PC-9 (cell line): ENCODE data around the gene PLA2G2D. TPM values are rescaled to one million over a fixed set of nuclear protein-coding genes. Genes with fewer than 3 reads are reported as not detected.

Experiments
- BruUV-seq: library from RNA; stranded (reverse); fragments of 400-500 nt; replicated peaks from 2 replicates; lab custom pipeline; 2021; lab: Mats Ljungman, UMichigan
- CTCF ChIA-PET: fragments of 300-600 bp; sonication (Branson Sonifier 250); formaldehyde crosslinking; loops from one replicate; lab custom pipeline; 2022; ENCODE audit warnings: antibody characterized with exemption; lab: Charles Lee
- POLR2A ChIA-PET: fragments of 300-600 bp; sonication (Branson Sonifier 250); formaldehyde crosslinking; loops from one replicate; lab custom pipeline; 2022; ENCODE audit warnings: antibody characterized with exemption; ENCODE audit not compliant: unreplicated experiment; lab: Charles Lee
- DNase-seq, 2 experiments: peaks; one replicate each; pipeline versions ENCODE4 v3.0.0 to v3.0.0-alpha.2; 2015 to 2022; ENCODE audit warnings: mixed read lengths in 1 of 2
- H2AFZ ChIP-seq: fragments of 200-600 bp; sonication (generic); 2 replicates; pipeline ENCODE4 v1.8.1; 2017; ENCODE audit warnings: antibody characterized with exemption
- H3F3A ChIP-seq: fragments of 200-600 bp; sonication (generic); 2 replicates; pipeline ENCODE4 v1.8.1; 2017; ENCODE audit warnings: antibody characterized with exemption, mild to moderate bottlenecking, low read depth; ENCODE audit not compliant: insufficient read depth
- H3K27ac ChIP-seq: fragments of 200-600 bp; sonication (generic); 2 replicates; pipeline ENCODE4 v1.6.1; 2016; ENCODE audit warnings: mixed run types
- H3K27me3 ChIP-seq: fragments of 200-600 bp; sonication (generic); 2 replicates; pipeline ENCODE4 v1.6.1; 2016; ENCODE audit warnings: low read depth, mixed run types; ENCODE audit not compliant: insufficient read depth
- H3K36me3 ChIP-seq: fragments of 200-600 bp; sonication (generic); 2 replicates; pipeline ENCODE4 v1.6.1; 2016; ENCODE audit warnings: low read depth, mixed run types
- H3K4me1 ChIP-seq: fragments of 200-600 bp; sonication (generic); replicated peaks from 2 replicates; pipeline ENCODE4 v1.6.1; 2016; ENCODE audit warnings: mixed run types; ENCODE audit not compliant: insufficient read depth
- H3K4me2 ChIP-seq: fragments of 200-600 bp; sonication (generic); 2 replicates; pipeline ENCODE4 v1.6.1; 2017; ENCODE audit warnings: mixed run types
- H3K4me3 ChIP-seq: fragments of 200-600 bp; sonication (generic); 2 replicates; pipeline ENCODE4 v1.6.1; 2016; ENCODE audit warnings: mixed run types
- H3K79me2 ChIP-seq: fragments of 200-600 bp; sonication (generic); 2 replicates; pipeline ENCODE4 v1.6.1; 2017; ENCODE audit warnings: low read depth, mixed run types
- H3K9me2 ChIP-seq: fragments of 200-600 bp; sonication (generic); 2 replicates; pipeline ENCODE4 v1.8.1; 2017; ENCODE audit warnings: mild to moderate bottlenecking; ENCODE audit not compliant: insufficient read depth
- H3K9me3 ChIP-seq: fragments of 200-600 bp; sonication (generic); 2 replicates; pipeline ENCODE4 v1.8.1; 2016; ENCODE audit warnings: low read depth; ENCODE audit not compliant: insufficient read depth
- H4K20me1 ChIP-seq: fragments of 200-600 bp; sonication (generic); 2 replicates; pipeline ENCODE4 v1.8.1; 2017; ENCODE audit not compliant: insufficient read depth
- CTCF ChIP-seq: fragments of 200-600 bp; sonication (generic); conservative IDR thresholded peaks from 2 replicates; pipeline ENCODE4 v1.6.1; 2017; ENCODE audit warnings: mixed run types, antibody characterized with exemption, mild to moderate bottlenecking, moderate library complexity
- EZH2 ChIP-seq: fragments of 200-600 bp; sonication (generic); IDR thresholded peaks from 2 replicates; pipeline ENCODE4 v1.8.0; 2017; ENCODE audit warnings: antibody characterized with exemption, low read depth
- intact Hi-C: fragments of 100-400 bp; cut with micrococcal nuclease; formaldehyde crosslinking; loops from one replicate; pipeline ENCODE4 v1.10.0; 2022; ENCODE audit not compliant: unreplicated experiment
- total RNA-seq: library from RNA; stranded (reverse); gene quantifications from 2 replicates; pipeline ENCODE4 v1.2.3, GENCODE V29; 2021

The PLA2G2D gene
- total RNA-seq, 1 experiment from 2014 or later: not detected

- H3K4me2 ChIP-seq: no peak overlapping the region
- DNase-seq: peak in 1 of 2 experiments; percentile 41
- no peaks in the 10 kb centered on the region for H3K27me3 ChIP-seq
- ChIA-PET CTCF (no interaction called here), POLR2A (interaction anchor here (0.6 kb wide), 1 partner anchor 25 kb away, joined by 3 read pairs; no protein-coding TSS in a partner anchor)
- no peaks in the 10 kb centered on the region for H4K20me1 ChIP-seq
- H3F3A ChIP-seq: no peaks in the 10 kb centered on the region
- no peaks in the 10 kb centered on the region for H3K36me3 ChIP-seq
- no peaks in the 10 kb centered on the region for H3K9me2 ChIP-seq
- BruUV-seq: no TSS peak
- H3K9me3 ChIP-seq: no peaks in the 10 kb centered on the region
- intact Hi-C loops: loop anchor here (10.0 kb wide), 1 partner anchor 245 kb away; no protein-coding TSS in a partner anchor
- no peak overlapping the region for H2AFZ ChIP-seq
- no peak overlapping the region for H3K4me3 ChIP-seq
- TF ChIP-seq CTCF (no peak), EZH2 (no peak)
- H3K4me1 ChIP-seq: peaks cover 30% of the 10 kb centered on the region
- H3K79me2 ChIP-seq: no peaks in the 10 kb centered on the region
- no peak overlapping the region for H3K27ac ChIP-seq
Observed at GRCh38 chr1:20109223-20109856, 10.0 kb downstream of the PLA2G2D start.

DNA sequence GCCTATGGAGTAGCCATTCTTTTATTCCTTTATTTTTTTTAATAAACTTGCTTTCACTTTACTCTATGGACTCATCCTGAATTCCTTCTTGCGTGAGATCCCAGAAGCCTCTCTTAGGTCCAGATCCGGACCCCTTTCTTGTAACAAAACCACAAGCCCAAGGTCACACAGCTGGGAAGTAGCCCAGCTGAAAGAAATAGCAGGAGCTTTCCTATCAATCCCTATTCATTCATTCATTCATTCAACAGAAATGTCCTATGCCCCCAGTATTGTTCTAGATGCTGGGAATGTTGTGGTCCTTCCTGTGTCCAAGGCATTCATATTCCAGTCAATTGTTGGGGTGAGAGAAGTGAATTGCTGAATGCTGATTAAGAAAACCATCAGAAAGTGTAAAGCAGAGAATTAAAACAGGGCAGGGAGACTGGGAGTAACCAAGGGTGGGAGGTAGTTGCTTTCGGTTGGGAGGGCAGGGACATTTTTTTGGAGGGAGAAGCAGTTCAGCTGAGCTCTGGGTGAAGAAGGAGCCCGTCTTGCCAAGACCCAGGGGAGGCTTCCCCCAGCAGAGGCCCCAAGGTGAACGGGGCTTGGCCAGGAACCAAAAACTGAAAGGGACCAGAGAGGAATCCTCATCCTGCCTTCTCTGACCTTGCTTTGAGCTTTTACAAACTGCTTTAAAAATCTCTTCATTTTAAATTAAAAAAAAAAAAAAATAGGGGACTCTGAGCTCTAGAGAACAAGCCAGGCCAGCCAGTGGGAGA is 10.8 kb downstream of the PLA2G2D start:
- H3K4me3 ChIP-seq: no peak overlapping the region
- TF ChIP-seq EZH2 (no peak), CTCF (no peak)
- no peaks in the 10 kb centered on the region for H3K9me3 ChIP-seq
- no peak overlapping the region for H3K4me2 ChIP-seq
- H3K79me2 ChIP-seq: no peaks in the 10 kb centered on the region
- peaks cover 30% of the 10 kb centered on the region for H3K4me1 ChIP-seq
- H4K20me1 ChIP-seq: no peaks in the 10 kb centered on the region
- H3K27me3 ChIP-seq: no peaks in the 10 kb centered on the region
- no TSS peak for BruUV-seq
- intact Hi-C loops: loop anchor here (10.0 kb wide), 1 partner anchor 246 kb away; no protein-coding TSS in a partner anchor
- DNase-seq: no peak
- H3K36me3 ChIP-seq: no peaks in the 10 kb centered on the region
- CTCF ChIA-PET: interaction anchor here (0.6 kb wide), 1 partner anchor 239 kb away, joined by 4 read pairs; no protein-coding TSS in a partner anchor
- POLR2A ChIA-PET: interaction anchor here (0.6 kb wide), 1 partner anchor 26 kb away, joined by 3 read pairs; no protein-coding TSS in a partner anchor
- H2AFZ ChIP-seq: no peak overlapping the region
- H3F3A ChIP-seq: peaks cover under 1% of the 10 kb centered on the region; the same call in 1 of the 2 replicates
- H3K27ac ChIP-seq: no peak overlapping the region
- no peaks in the 10 kb centered on the region for H3K9me2 ChIP-seq

- Histone ChIP-seq H3K4me3 (no peak overlapping the region), H3K79me2 (no peaks in the 10 kb centered on the region), H3F3A (peaks cover 8% of the 10 kb centered on the region; the same call in 1 of the 2 replicates), H3K27ac (no peak overlapping the region), H2AFZ (no peak overlapping the region), H3K4me1 (peaks cover 36% of the 10 kb centered on the region), H3K9me3 (no peaks in the 10 kb centered on the region), H3K9me2 (no peaks in the 10 kb centered on the region), H3K4me2 (no peak overlapping the region), H4K20me1 (no peaks in the 10 kb centered on the region), H3K36me3 (no peaks in the 10 kb centered on the region), H3K27me3 (no peaks in the 10 kb centered on the region)
- no TSS peak for BruUV-seq
- DNase-seq: no peak
- intact Hi-C loops: loop anchor here (10.0 kb wide), 1 partner anchor 247 kb away; no protein-coding TSS in a partner anchor
- no peak for TF ChIP-seq EZH2
- no peak for TF ChIP-seq CTCF
- CTCF ChIA-PET: no interaction called here
- POLR2A ChIA-PET: no interaction called here
Observed at GRCh38 chr1:20107796-20108195, 11.5 kb downstream of the PLA2G2D start.
